Smooth muscle cell (in vitro differentiated cells): ENCODE data around the gene TSR1. TPM values are rescaled to one million over a fixed set of nuclear protein-coding genes. Genes with fewer than 3 reads are reported as not detected.

Source experiments
- DNase-seq: peaks from one replicate; lab custom pipeline; 2025; ENCODE audit not compliant: unreplicated experiment; lab: John Stamatoyannopoulos, UW
- H2AFZ ChIP-seq: fragments of 200-600 bp; sonication (generic); 2 replicates; pipeline ENCODE4 v1.6.0; 2016; ENCODE audit warnings: antibody characterized with exemption, low read depth, mild to moderate bottlenecking
- H3F3A ChIP-seq: fragments of 200-600 bp; sonication (generic); 2 replicates; pipeline ENCODE4 v1.6.0; 2017; ENCODE audit warnings: antibody characterized with exemption, low read depth
- H3K27ac ChIP-seq: fragments of 200-600 bp; sonication (generic); 2 replicates; pipeline ENCODE4 v1.5.1; 2016; ENCODE audit warnings: low read depth, mild to moderate bottlenecking
- H3K27me3 ChIP-seq: fragments of 200-600 bp; sonication (generic); 2 replicates; pipeline ENCODE4 v1.6.1; 2016; ENCODE audit warnings: low read depth, mild to moderate bottlenecking
- H3K36me3 ChIP-seq: fragments of 200-600 bp; sonication (generic); 2 replicates; pipeline ENCODE4 v1.5.1; 2016; ENCODE audit warnings: low read depth
- H3K4me1 ChIP-seq: fragments of 200-600 bp; sonication (generic); 2 replicates; pipeline ENCODE4 v1.5.1; 2016; ENCODE audit warnings: low read depth
- H3K4me2 ChIP-seq: fragments of 200-600 bp; sonication (generic); 2 replicates; pipeline ENCODE4 v1.6.0; 2016; ENCODE audit warnings: mild to moderate bottlenecking
- H3K4me3 ChIP-seq: fragments of 200-600 bp; sonication (generic); 2 replicates; pipeline ENCODE4 v1.5.1; 2016; ENCODE audit warnings: mild to moderate bottlenecking
- H3K79me2 ChIP-seq: fragments of 200-600 bp; sonication (generic); 2 replicates; pipeline ENCODE4 v1.6.0; 2016; ENCODE audit warnings: low read depth, mild to moderate bottlenecking
- H3K9ac ChIP-seq: fragments of 200-600 bp; sonication (generic); 2 replicates; pipeline ENCODE4 v1.6.0; 2016; ENCODE audit warnings: low read depth
- H3K9me3 ChIP-seq: fragments of 200-600 bp; sonication (generic); replicated peaks from 2 replicates; pipeline ENCODE4 v1.5.1; 2016; ENCODE audit warnings: low read depth
- H4K20me1 ChIP-seq: fragments of 200-600 bp; sonication (generic); 2 replicates; pipeline ENCODE4 v1.6.0; 2016; ENCODE audit warnings: low read depth
- CTCF ChIP-seq: fragments of 200-600 bp; sonication (generic); IDR thresholded peaks from 2 replicates; pipeline ENCODE4 v1.5.1; 2017; ENCODE audit warnings: borderline replicate concordance, mild to moderate bottlenecking, antibody characterized with exemption; ENCODE audit not compliant: insufficient read depth, poor library complexity, severe bottlenecking
- WGBS: methylation state at CpG from one replicate; pipeline ENCODE4 v1.1.7; 2016; ENCODE audit warnings: low lambda C conversion rate; 5-methylcytosine and 5-hydroxymethylcytosine counted together
- polyA plus RNA-seq: library from polyadenylated mRNA; unstranded; fragments of >200 nt; fragmentation: Nextera tagmentation; extraction: Ambion mirVana; gene quantifications from 2 replicates; pipeline ENCODE4 v1.2.1, GENCODE V29; 2016
- total RNA-seq: library from RNA; depleted of rRNA; stranded (reverse); fragments of >200 nt; gene quantifications from 2 replicates; pipeline ENCODE4 v1.2.3, GENCODE V29; 2014

TSR1 gene
- total and polyA plus RNA-seq, 2 experiments from 2014 or later: 17.6 to 39.5 TPM

- Histone ChIP-seq H3K9ac (peak within 1 kb of the TSS; percentile 89), H2AFZ (peak within 1 kb of the TSS; percentile 94), H3K27me3 (no peaks in the 10 kb centered on the region), H3K9me3 (no peaks in the 10 kb centered on the region), H3K4me3 (peak within 1 kb of the TSS; percentile 96), H3F3A (no peaks in the 10 kb centered on the region), H4K20me1 (peaks cover 25% of the 10 kb centered on the region), H3K36me3 (peaks cover 4% of the 10 kb centered on the region), H3K79me2 (peaks cover 59% of the 10 kb centered on the region), H3K4me1 (peaks cover 6% of the 10 kb centered on the region), H3K4me2 (peak within 1 kb of the TSS; percentile 95), H3K27ac (peak within 1 kb of the TSS; percentile 86)
- no peak for TF ChIP-seq CTCF
- DNase-seq: peak; percentile 87
- 3% methylated on average over 45 of the region's 108 CpGs for WGBS
Measured at GRCh38 chr17:2303204-2304188, 32.8 kb downstream of the TSR1 start, which contains the start of the genes SMG6 and SRR. TSS of gene SMG6 (minus strand) at chr17:2303785. CDS start at chr17:2303720, 65 bp downstream. TSS of gene SRR (plus strand) at chr17:2303950. CDS start at chr17:2315561, 11,611 bp downstream.

- Histone ChIP-seq H3K4me1 (peaks cover 6% of the 10 kb centered on the region), H4K20me1 (peaks cover 30% of the 10 kb centered on the region), H2AFZ (peak overlapping the region; percentile 94), H3K9ac (peak overlapping the region; percentile 89), H3K4me3 (peak overlapping the region; percentile 96), H3F3A (no peaks in the 10 kb centered on the region), H3K4me2 (peak overlapping the region; percentile 95), H3K27me3 (no peaks in the 10 kb centered on the region), H3K9me3 (no peaks in the 10 kb centered on the region), H3K27ac (peak overlapping the region; percentile 86), H3K36me3 (peaks cover 4% of the 10 kb centered on the region), H3K79me2 (peaks cover 64% of the 10 kb centered on the region)
- no peak for DNase-seq
- WGBS: 1% methylated on average over 12 of the region's 12 CpGs
- TF ChIP-seq CTCF: no peak
Measured at GRCh38 chr17:2302778-2303203, 33.5 kb downstream of the TSR1 start.

- H3K27me3 ChIP-seq: no peaks in the 10 kb centered on the region
- DNase-seq: no peak
- H4K20me1 ChIP-seq: peaks cover 59% of the 10 kb centered on the region
- H2AFZ ChIP-seq: no peak overlapping the region
- H3K9ac ChIP-seq: no peak overlapping the region
- no peaks in the 10 kb centered on the region for H3F3A ChIP-seq
- peaks cover 4% of the 10 kb centered on the region for H3K36me3 ChIP-seq
- no peak for TF ChIP-seq CTCF
- no peak overlapping the region for H3K4me3 ChIP-seq
- WGBS: 94% methylated on average over 22 of the region's 22 CpGs
- peaks cover 84% of the 10 kb centered on the region for H3K79me2 ChIP-seq
- H3K27ac ChIP-seq: no peak overlapping the region
- no peak overlapping the region for H3K4me2 ChIP-seq
- H3K9me3 ChIP-seq: no peaks in the 10 kb centered on the region
- peaks cover 6% of the 10 kb centered on the region for H3K4me1 ChIP-seq
Measured at GRCh38 chr17:2299756-2300155, 36.5 kb downstream of the TSR1 start.
